Endothelial cell of umbilical vein (primary cell): ENCODE data around the gene RNGTT. TPM values are rescaled to one million over a fixed set of nuclear protein-coding genes. Genes with fewer than 3 reads are reported as not detected.

Experiments
- BruUV-seq: library from RNA; stranded (reverse); fragments of 400-500 nt; replicated peaks from 2 replicates; lab custom pipeline; 2021; lab: Mats Ljungman, UMichigan
- CTCF ChIA-PET: fragments of 300-600, 350-600 bp; sonication (Branson Sonifier 250); formaldehyde crosslinking; loops from one replicate; lab custom pipeline; 2021; ENCODE audit warnings: antibody characterized with exemption, inconsistent platforms; lab: Charles Lee
- POLR2A ChIA-PET: fragments of 300-600, 350-600 bp; sonication (Branson Sonifier 250); formaldehyde crosslinking; loops from one replicate; lab custom pipeline; 2021; ENCODE audit warnings: antibody characterized with exemption, inconsistent platforms; lab: Charles Lee
- DNase-seq: peaks from one replicate; pipeline ENCODE4 v3.0.0-alpha.2; 2011; ENCODE audit warnings: low read depth, low spot score
- FAIRE-seq: peaks from 2 replicates; lab custom pipeline; 2011; peaks lifted over from hg19 to GRCh38; lab: Jason Lieb, UNC
- H2AFZ ChIP-seq: 2 replicates; pipeline ENCODE4 v1.6.0; 2012; ENCODE audit warnings: low read depth, low read length, control low read depth, inconsistent platforms
- H3K27ac ChIP-seq: 2 replicates; pipeline ENCODE4 v1.5.1; 2011; ENCODE audit warnings: low read depth, mild to moderate bottlenecking, control low read depth, low read length, moderate library complexity; ENCODE audit not compliant: insufficient read depth
- H3K27me3 ChIP-seq, 2 experiments: 2 replicates each; pipeline versions ENCODE4 v1.6.0 to v1.6.1; 2011; ENCODE audit warnings: low read length in 2 of 2, mixed read lengths in 1 of 2; ENCODE audit not compliant: control insufficient read depth in 2 of 2, insufficient read depth in 2 of 2
- H3K36me3 ChIP-seq, 2 experiments: 2 replicates in 1 of 2; 3 replicates in 1 of 2; pipeline ENCODE4 v1.5.1; 2011; ENCODE audit warnings: low read length in 2 of 2, mild to moderate bottlenecking in 1 of 2, moderate library complexity in 1 of 2; ENCODE audit not compliant: control insufficient read depth in 2 of 2, insufficient read depth in 2 of 2; ENCODE audit errors: extremely low read depth in 1 of 2
- H3K4me1 ChIP-seq: 3 replicates; pipeline ENCODE4 v1.5.1; 2011; ENCODE audit warnings: mild to moderate bottlenecking, low read length; ENCODE audit not compliant: control insufficient read depth, insufficient read depth; ENCODE audit errors: extremely low read depth
- H3K4me2 ChIP-seq: 2 replicates; pipeline ENCODE4 v1.6.1; 2011; ENCODE audit warnings: low read length, control low read depth, mixed read lengths; ENCODE audit not compliant: insufficient read depth
- H3K4me3 ChIP-seq, 3 experiments: fragments of 200-600 bp in 1 of 3; sonication (generic), shearing (Covaris generic) in 1 of 3; replicated peaks in 1 of 3; 2 replicates each; pipeline ENCODE4 v1.5.1; 2011 to 2016; ENCODE audit warnings: control low read depth in 3 of 3, low read length in 3 of 3, mild to moderate bottlenecking in 2 of 3, inconsistent platforms in 1 of 3, low read depth in 1 of 3, moderate library complexity in 1 of 3; ENCODE audit not compliant: insufficient read depth in 1 of 3
- H3K79me2 ChIP-seq: 2 replicates; pipeline ENCODE4 v1.6.0; 2012; ENCODE audit warnings: low read length, inconsistent platforms; ENCODE audit not compliant: control insufficient read depth, insufficient read depth
- H3K9ac ChIP-seq: replicated peaks from 2 replicates; pipeline ENCODE3; 2011; ENCODE audit warnings: low read length, control low read depth; ENCODE audit not compliant: insufficient read depth; ENCODE audit errors: extremely low read depth
- H3K9me1 ChIP-seq: replicated peaks from 3 replicates; pipeline ENCODE4 v1.6.0; 2011; ENCODE audit warnings: mild to moderate bottlenecking, low read length; ENCODE audit not compliant: control insufficient read depth, insufficient read depth; ENCODE audit errors: extremely low read depth
- H3K9me3 ChIP-seq: replicated peaks from 2 replicates; pipeline ENCODE4 v1.5.1; 2012; ENCODE audit warnings: low read length, inconsistent platforms; ENCODE audit not compliant: control insufficient read depth, insufficient read depth
- H4K20me1 ChIP-seq: replicated peaks from 2 replicates; pipeline ENCODE3; 2011; ENCODE audit warnings: mild to moderate bottlenecking, low read length; ENCODE audit not compliant: control insufficient read depth, insufficient read depth; ENCODE audit errors: extremely low read depth
- EZH2 ChIP-seq: IDR thresholded peaks from 2 replicates; pipeline ENCODE4 v1.6.1; 2012; ENCODE audit warnings: borderline replicate concordance, low read depth, mild to moderate bottlenecking, moderate library complexity, low read length, inconsistent platforms; ENCODE audit not compliant: severe bottlenecking
- FOS ChIP-seq: IDR thresholded peaks from 2 replicates; pipeline ENCODE4 v1.6.1; 2011; ENCODE audit warnings: mild to moderate bottlenecking, low read length, moderate library complexity, borderline replicate concordance; ENCODE audit not compliant: insufficient read depth
- GATA2 ChIP-seq: IDR thresholded peaks from 2 replicates; pipeline ENCODE4 v1.7.0; 2011; ENCODE audit warnings: low read depth, mild to moderate bottlenecking, moderate library complexity, mixed read lengths, low read length; ENCODE audit not compliant: insufficient read length, insufficient read depth
- JUN ChIP-seq: IDR thresholded peaks from 2 replicates; pipeline ENCODE4 v1.6.1; 2011; ENCODE audit warnings: borderline replicate concordance, low read depth; ENCODE audit not compliant: insufficient read length, insufficient read depth
- MYC ChIP-seq: IDR thresholded peaks from one replicate; pipeline ENCODE4 v1.6.1; 2011; ENCODE audit warnings: mild to moderate bottlenecking, low read depth, low read length
- dilution Hi-C: fragments of 300-500 bp; cut with MboI; formaldehyde crosslinking; loops from one replicate; pipeline ENCODE4 v1.15.0; 2019; ENCODE audit warnings: low sequenced_read_pairs; ENCODE audit not compliant: extremely low pct_ligation_motif_present
- intact Hi-C: fragments of 100-400 bp; cut with micrococcal nuclease; formaldehyde crosslinking; loops from one replicate; pipeline ENCODE4 v1.10.0; 2022
- polyA plus RNA-seq, 4 experiments: library from polyadenylated mRNA; depleted of rRNA in 3 of 4; stranded (reverse) in 3 of 4; unstranded in 1 of 4; fragments of >200 nt; gene quantifications; 2 replicates each; pipeline versions ENCODE4 v1.2.1 to v1.2.3, GENCODE V29; 2011 to 2012; ENCODE audit warnings: missing spikeins in 1 of 4
- total RNA-seq: library from RNA; stranded (reverse); gene quantifications from 2 replicates; pipeline ENCODE4 v1.2.3, GENCODE V29; 2021
- TF ChIP-seq, protein P1 (sequence below), 2 donors: IDR thresholded peaks; 1 replicate in 1 of 2; 2 replicates in 1 of 2; pipeline ENCODE4 v1.5.1; 2011; ENCODE audit warnings: low read length in 2 of 2, mild to moderate bottlenecking in 2 of 2, moderate library complexity in 2 of 2, control low read depth in 1 of 2, inconsistent platforms in 1 of 2, low read depth in 1 of 2; ENCODE audit not compliant: insufficient read depth in 1 of 2; ENCODE audit errors: extremely low read depth in 1 of 2
- TF ChIP-seq, protein P2 (sequence below): IDR thresholded peaks from 2 replicates; pipeline ENCODE4 v1.6.1; 2011; ENCODE audit not compliant: insufficient read depth, insufficient read length

Gene RNGTT
- total and polyA plus RNA-seq, 2 donors (not counting 3 experiments of a cell fraction or from before 2014, with no cell fraction given), result 2.1 to 13.1 TPM

DNA sequence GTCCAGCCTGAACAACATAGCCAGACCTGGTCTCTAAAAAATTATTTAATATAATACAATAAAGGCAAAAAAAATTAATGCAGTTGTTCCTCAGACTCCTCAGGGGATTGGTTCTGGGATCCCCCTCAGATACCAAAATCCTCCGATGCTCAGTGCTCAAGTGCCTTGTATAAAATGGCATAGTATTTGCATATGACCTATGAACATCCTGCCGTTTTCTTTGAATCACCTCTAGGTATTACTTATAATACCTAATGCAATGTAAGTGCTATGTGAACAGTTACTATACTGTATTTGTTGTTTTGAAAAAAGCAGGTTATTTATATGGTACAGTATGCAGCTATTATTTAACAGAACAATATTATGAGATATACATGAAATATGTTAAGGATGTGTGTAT is 43.3 kb downstream of the RNGTT start:
- Histone ChIP-seq H3K4me3 (no peak overlapping the region), H3K4me2 (no peak overlapping the region), H3K4me1 (no peaks in the 10 kb centered on the region), H3K9ac (no peak overlapping the region), H3K36me3 (no peaks in the 10 kb centered on the region), H3K27me3 (no peaks in the 10 kb centered on the region), H3K9me3 (no peaks in the 10 kb centered on the region), H3K27ac (no peak overlapping the region), H3K79me2 (no peaks in the 10 kb centered on the region), H2AFZ (no peak overlapping the region), H4K20me1 (no peaks in the 10 kb centered on the region), H3K9me1 (no peaks in the 10 kb centered on the region)
- intact Hi-C loops (no loop called here), dilution Hi-C loops (no loop called here)
- BruUV-seq, result no TSS peak
- CTCF ChIA-PET, result interaction anchor here (1.5 to 2.4 kb wide), 2 partner anchors 20 to 62 kb away, joined by 6 to 19 read pairs; no protein-coding TSS in a partner anchor
- no peak for DNase-seq
- TF ChIP-seq JUN, result no peak
- TF ChIP-seq, protein P1, sequence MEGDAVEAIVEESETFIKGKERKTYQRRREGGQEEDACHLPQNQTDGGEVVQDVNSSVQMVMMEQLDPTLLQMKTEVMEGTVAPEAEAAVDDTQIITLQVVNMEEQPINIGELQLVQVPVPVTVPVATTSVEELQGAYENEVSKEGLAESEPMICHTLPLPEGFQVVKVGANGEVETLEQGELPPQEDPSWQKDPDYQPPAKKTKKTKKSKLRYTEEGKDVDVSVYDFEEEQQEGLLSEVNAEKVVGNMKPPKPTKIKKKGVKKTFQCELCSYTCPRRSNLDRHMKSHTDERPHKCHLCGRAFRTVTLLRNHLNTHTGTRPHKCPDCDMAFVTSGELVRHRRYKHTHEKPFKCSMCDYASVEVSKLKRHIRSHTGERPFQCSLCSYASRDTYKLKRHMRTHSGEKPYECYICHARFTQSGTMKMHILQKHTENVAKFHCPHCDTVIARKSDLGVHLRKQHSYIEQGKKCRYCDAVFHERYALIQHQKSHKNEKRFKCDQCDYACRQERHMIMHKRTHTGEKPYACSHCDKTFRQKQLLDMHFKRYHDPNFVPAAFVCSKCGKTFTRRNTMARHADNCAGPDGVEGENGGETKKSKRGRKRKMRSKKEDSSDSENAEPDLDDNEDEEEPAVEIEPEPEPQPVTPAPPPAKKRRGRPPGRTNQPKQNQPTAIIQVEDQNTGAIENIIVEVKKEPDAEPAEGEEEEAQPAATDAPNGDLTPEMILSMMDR (IDR thresholded peaks at IDR 0.05; ENCODE audit: extremely low read depth in 1 of 2, insufficient read depth in 1 of 2, low read depth in 1 of 2, low read length in 2 of 2), result no peak
- TF ChIP-seq EZH2, result no peak
- TF ChIP-seq FOS, result no peak
- TF ChIP-seq, protein P2, sequence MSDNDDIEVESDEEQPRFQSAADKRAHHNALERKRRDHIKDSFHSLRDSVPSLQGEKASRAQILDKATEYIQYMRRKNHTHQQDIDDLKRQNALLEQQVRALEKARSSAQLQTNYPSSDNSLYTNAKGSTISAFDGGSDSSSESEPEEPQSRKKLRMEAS, result no peak
- TF ChIP-seq GATA2, result no peak
- no peak for TF ChIP-seq MYC
- POLR2A ChIA-PET, result no interaction called here
- no peak for FAIRE-seq
